SU-DHL-6 (cell line): ENCODE measurements around the gene P4HB.

Experiments
- EZH2phosphoT487 ChIP-seq: fragments of 200-600 bp; sonication (generic), shearing (Covaris generic); conservative IDR thresholded peaks from 2 replicates; pipeline ENCODE4 v1.6.1; 2018; ENCODE audit warnings: mild to moderate bottlenecking, antibody characterized with exemption, low read length, moderate library complexity, mixed read lengths
- TF ChIP-seq, protein P1 (sequence below): fragments of 200-600 bp; sonication (generic); IDR thresholded peaks from one replicate; pipeline ENCODE4 v1.5.1; 2017; ENCODE audit warnings: antibody characterized with exemption, mild to moderate bottlenecking, low read length, moderate library complexity; ENCODE audit not compliant: insufficient read depth, poor library complexity, severe bottlenecking

GRCh38 chr17:81837641-81838040 lies 22.7 kb downstream of the P4HB start:
- TF ChIP-seq, protein P1, sequence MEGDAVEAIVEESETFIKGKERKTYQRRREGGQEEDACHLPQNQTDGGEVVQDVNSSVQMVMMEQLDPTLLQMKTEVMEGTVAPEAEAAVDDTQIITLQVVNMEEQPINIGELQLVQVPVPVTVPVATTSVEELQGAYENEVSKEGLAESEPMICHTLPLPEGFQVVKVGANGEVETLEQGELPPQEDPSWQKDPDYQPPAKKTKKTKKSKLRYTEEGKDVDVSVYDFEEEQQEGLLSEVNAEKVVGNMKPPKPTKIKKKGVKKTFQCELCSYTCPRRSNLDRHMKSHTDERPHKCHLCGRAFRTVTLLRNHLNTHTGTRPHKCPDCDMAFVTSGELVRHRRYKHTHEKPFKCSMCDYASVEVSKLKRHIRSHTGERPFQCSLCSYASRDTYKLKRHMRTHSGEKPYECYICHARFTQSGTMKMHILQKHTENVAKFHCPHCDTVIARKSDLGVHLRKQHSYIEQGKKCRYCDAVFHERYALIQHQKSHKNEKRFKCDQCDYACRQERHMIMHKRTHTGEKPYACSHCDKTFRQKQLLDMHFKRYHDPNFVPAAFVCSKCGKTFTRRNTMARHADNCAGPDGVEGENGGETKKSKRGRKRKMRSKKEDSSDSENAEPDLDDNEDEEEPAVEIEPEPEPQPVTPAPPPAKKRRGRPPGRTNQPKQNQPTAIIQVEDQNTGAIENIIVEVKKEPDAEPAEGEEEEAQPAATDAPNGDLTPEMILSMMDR, result no peak
- no peak for TF ChIP-seq EZH2phosphoT487
